A549 (cell line): ENCODE data around the gene PLTP. TPM values are rescaled to one million over a fixed set of nuclear protein-coding genes. Genes with fewer than 3 reads are reported as not detected.
A peak's percentile ranks its signal among the peaks of the same experiment; 100 is the strongest.

Experiments
- ATAC-seq, 2 experiments: fragments of 200-7000 bp in 1 of 2; fragments of >200 bp in 1 of 2; cut with Nextera tagmentation in 1 of 2; cut with Tn5 transposase in 1 of 2; 3 replicates each; pipeline versions ENCODE4 v1.8.0 to v1.9.1; 2018 to 2020; ENCODE audit warnings: mild to moderate bottlenecking in 1 of 2, moderate library complexity in 1 of 2
- CTCF ChIA-PET: fragments of 300-600 bp; sonication (Branson Sonifier 250); formaldehyde crosslinking; extraction: SDS; loops from one replicate; lab custom pipeline; 2021; ENCODE audit warnings: antibody characterized with exemption, inconsistent platforms; lab: Yijun Ruan, JAX
- POLR2A ChIA-PET: fragments of 350-600 bp; formaldehyde crosslinking; extraction: SDS; loops from one replicate; lab custom pipeline; 2021; ENCODE audit warnings: antibody characterized with exemption, inconsistent platforms; lab: Yijun Ruan, JAX
- DNase-seq, 2 experiments: peaks; one replicate each; pipeline versions ENCODE4 v3.0.0 to v3.0.0-alpha.2; 2011 to 2016; ENCODE audit warnings: low read depth in 1 of 2, low spot score in 1 of 2
- FAIRE-seq: peaks from 2 replicates; lab custom pipeline; 2011; peaks lifted over from hg19 to GRCh38; lab: Jason Lieb, UNC
- H3K27ac ChIP-seq, 2 experiments: fragments of >200 bp; sonication (Bioruptor Twin); formaldehyde crosslinking; 3 replicates each; pipeline ENCODE4 v1.5.1; 2016 to 2017
- H3K4me1 ChIP-seq: fragments of >200 bp; sonication (Bioruptor Twin); formaldehyde crosslinking; 3 replicates; pipeline ENCODE4 v1.6.1; 2016
- H3K4me2 ChIP-seq: fragments of >200 bp; sonication (Bioruptor Twin); formaldehyde crosslinking; 3 replicates; pipeline ENCODE4 v1.6.1; 2016
- H3K4me3 ChIP-seq: fragments of >200 bp; sonication (Bioruptor Twin); formaldehyde crosslinking; 3 replicates; pipeline ENCODE4 v1.5.1; 2016
- H3K9me3 ChIP-seq: fragments of >200 bp; sonication (Bioruptor Twin); formaldehyde crosslinking; 3 replicates; pipeline ENCODE4 v1.6.1; 2016
- CBX2 ChIP-seq: fragments of 200-600 bp; sonication (generic); IDR thresholded peaks from 2 replicates; pipeline ENCODE4 v1.6.1; 2016; ENCODE audit warnings: low read depth, mild to moderate bottlenecking, borderline replicate concordance
- CBX8 ChIP-seq: fragments of 200-600 bp; sonication (generic); IDR thresholded peaks from 2 replicates; pipeline ENCODE4 v1.6.1; 2016
- CHD4 ChIP-seq: fragments of 200-600 bp; sonication (generic); IDR thresholded peaks from 2 replicates; pipeline ENCODE4 v1.6.1; 2016; ENCODE audit warnings: antibody characterized with exemption, mild to moderate bottlenecking, borderline replicate concordance
- EHMT2 ChIP-seq: fragments of 200-600 bp; sonication (generic); IDR thresholded peaks from 2 replicates; pipeline ENCODE4 v1.6.1; 2016; ENCODE audit warnings: antibody characterized with exemption, low read depth, mild to moderate bottlenecking, moderate library complexity
- ESRRA ChIP-seq: fragments of 150-350 bp; IDR thresholded peaks from 2 replicates; pipeline ENCODE4 v1.6.1; 2014; ENCODE audit warnings: mild to moderate bottlenecking, low read length, borderline replicate concordance
- HDAC2 ChIP-seq: fragments of 200-600 bp; sonication (generic); IDR thresholded peaks from 2 replicates; pipeline ENCODE4 v1.6.1; 2016
- HEYL ChIP-seq: fragments of 250-450 bp; sonication (Bioruptor Pico); IDR thresholded peaks from 2 replicates; pipeline ENCODE4 v1.8.0; 2021; ENCODE audit warnings: mild to moderate bottlenecking, moderate library complexity
- HOXA7 ChIP-seq: fragments of 250-450 bp; sonication (Bioruptor Pico); IDR thresholded peaks from 2 replicates; pipeline ENCODE4 v1.5.0; 2020; ENCODE audit warnings: mild to moderate bottlenecking, moderate library complexity
- JUNB ChIP-seq: fragments of >200 bp; sonication (Bioruptor Twin); formaldehyde crosslinking; IDR thresholded peaks from 2 replicates; pipeline ENCODE4 v1.6.1; 2016
- KDM5A ChIP-seq: fragments of 200-600 bp; sonication (generic); IDR thresholded peaks from 2 replicates; pipeline ENCODE4 v1.6.1; 2016; ENCODE audit warnings: antibody characterized with exemption, mild to moderate bottlenecking
- MYC ChIP-seq: IDR thresholded peaks from 2 replicates; pipeline ENCODE4 v1.6.1; 2012; ENCODE audit warnings: mild to moderate bottlenecking, inconsistent platforms, low read length, improper control_type of control experiment, borderline replicate concordance
- NPAS2 ChIP-seq: fragments of 250-450 bp; sonication (Bioruptor Pico); IDR thresholded peaks from 2 replicates; pipeline ENCODE4 v1.8.0; 2022; ENCODE audit warnings: mild to moderate bottlenecking, moderate library complexity, borderline replicate concordance
- RARB ChIP-seq: fragments of 250-450 bp; sonication (Bioruptor Pico); IDR thresholded peaks from 2 replicates; pipeline ENCODE4 v1.8.0; 2021; ENCODE audit warnings: mild to moderate bottlenecking, moderate library complexity
- RCOR1 ChIP-seq: fragments of 150-350 bp; IDR thresholded peaks from 2 replicates; pipeline ENCODE4 v1.6.1; 2014; ENCODE audit warnings: antibody characterized with exemption, low read length, low read depth
- RFX5 ChIP-seq: fragments of 450-650 bp; IDR thresholded peaks from 2 replicates; pipeline ENCODE4 v1.7.1; 2014; ENCODE audit warnings: antibody characterized with exemption, mild to moderate bottlenecking, moderate library complexity
- RNF2 ChIP-seq: fragments of 200-600 bp; sonication (generic); IDR thresholded peaks from 2 replicates; pipeline ENCODE4 v1.6.1; 2016; ENCODE audit warnings: low read depth, mild to moderate bottlenecking, antibody characterized with exemption, moderate library complexity, borderline replicate concordance
- SMC3 ChIP-seq: fragments of >200 bp; sonication (Bioruptor Twin); formaldehyde crosslinking; IDR thresholded peaks from 3 replicates; pipeline ENCODE4 v1.6.1; 2018; ENCODE audit warnings: inconsistent platforms
- SREBF2 ChIP-seq: fragments of 450-650 bp; IDR thresholded peaks from 2 replicates; pipeline ENCODE4 v1.6.1; 2014; ENCODE audit warnings: mild to moderate bottlenecking, moderate library complexity
- ZC3H11A ChIP-seq: fragments of 450-650 bp; IDR thresholded peaks from 2 replicates; pipeline ENCODE4 v1.6.1; 2014; ENCODE audit warnings: antibody characterized with exemption, mild to moderate bottlenecking
- ZFP36 ChIP-seq: fragments of 450-650 bp; IDR thresholded peaks from 2 replicates; pipeline ENCODE4 v1.6.1; 2014; ENCODE audit warnings: borderline replicate concordance; ENCODE audit not compliant: partially characterized antibody
- ZNF302 ChIP-seq: fragments of 250-450 bp; sonication (Bioruptor Pico); IDR thresholded peaks from 2 replicates; pipeline ENCODE4 v1.9.0; 2021; ENCODE audit warnings: inconsistent platforms, mild to moderate bottlenecking, moderate library complexity
- ZSCAN20 ChIP-seq: fragments of 250-450 bp; sonication (Bioruptor Pico); IDR thresholded peaks from 2 replicates; pipeline ENCODE4 v1.8.0; 2022; ENCODE audit warnings: mild to moderate bottlenecking, moderate library complexity
- WGBS: methylation state at CpG from one replicate; pipeline ENCODE4 v1.1.6; 2017; ENCODE audit errors: missing lambda C conversion rate; 5-methylcytosine and 5-hydroxymethylcytosine counted together
- polyA plus RNA-seq, 4 experiments: library from polyadenylated mRNA; depleted of rRNA in 3 of 4; stranded (reverse); fragments of >200 nt; fragmentation: RNase III in 1 of 4; extraction: RNeasy Plus Mini Kit Qiagen cat#74134 plus additional on column Dnase treatment in 1 of 4; gene quantifications; 2 replicates in 3 of 4; 3 replicates in 1 of 4; pipeline ENCODE4 v1.2.3, GENCODE V29; 2011 to 2017
- TF ChIP-seq, protein P1 (sequence below): IDR thresholded peaks from 2 replicates; pipeline ENCODE4 v1.6.1; 2012; ENCODE audit warnings: low read depth, borderline replicate concordance
- TF ChIP-seq, protein P2 (sequence below): fragments of 250-450 bp; sonication (Bioruptor Pico); IDR thresholded peaks from 2 replicates; pipeline ENCODE4 v1.5.0; 2021; ENCODE audit warnings: mild to moderate bottlenecking, moderate library complexity, borderline replicate concordance
- TF ChIP-seq, protein P3 (sequence below): fragments of >200 bp; sonication (Bioruptor Twin); formaldehyde crosslinking; IDR thresholded peaks from 2 replicates; pipeline ENCODE4 v1.6.1; 2016
- TF ChIP-seq, protein P4 (sequence below): fragments of 450-650 bp; IDR thresholded peaks from 2 replicates; pipeline ENCODE4 v1.6.1; 2014; ENCODE audit warnings: antibody characterized with exemption
- TF ChIP-seq, protein P5 (sequence below): fragments of 150-350 bp; IDR thresholded peaks from 2 replicates; pipeline ENCODE4 v1.6.1; 2014; ENCODE audit warnings: low read depth, mild to moderate bottlenecking, low read length
- TF ChIP-seq, protein P6 (sequence below): fragments of >200 bp; sonication (Bioruptor Twin); formaldehyde crosslinking; IDR thresholded peaks from 3 replicates; pipeline ENCODE4 v1.6.1; 2016

The PLTP gene
- polyA plus RNA-seq, 2 of the 4 experiments (the other 2 are of a cell fraction): 1.6 to 2.7 TPM

DNA sequence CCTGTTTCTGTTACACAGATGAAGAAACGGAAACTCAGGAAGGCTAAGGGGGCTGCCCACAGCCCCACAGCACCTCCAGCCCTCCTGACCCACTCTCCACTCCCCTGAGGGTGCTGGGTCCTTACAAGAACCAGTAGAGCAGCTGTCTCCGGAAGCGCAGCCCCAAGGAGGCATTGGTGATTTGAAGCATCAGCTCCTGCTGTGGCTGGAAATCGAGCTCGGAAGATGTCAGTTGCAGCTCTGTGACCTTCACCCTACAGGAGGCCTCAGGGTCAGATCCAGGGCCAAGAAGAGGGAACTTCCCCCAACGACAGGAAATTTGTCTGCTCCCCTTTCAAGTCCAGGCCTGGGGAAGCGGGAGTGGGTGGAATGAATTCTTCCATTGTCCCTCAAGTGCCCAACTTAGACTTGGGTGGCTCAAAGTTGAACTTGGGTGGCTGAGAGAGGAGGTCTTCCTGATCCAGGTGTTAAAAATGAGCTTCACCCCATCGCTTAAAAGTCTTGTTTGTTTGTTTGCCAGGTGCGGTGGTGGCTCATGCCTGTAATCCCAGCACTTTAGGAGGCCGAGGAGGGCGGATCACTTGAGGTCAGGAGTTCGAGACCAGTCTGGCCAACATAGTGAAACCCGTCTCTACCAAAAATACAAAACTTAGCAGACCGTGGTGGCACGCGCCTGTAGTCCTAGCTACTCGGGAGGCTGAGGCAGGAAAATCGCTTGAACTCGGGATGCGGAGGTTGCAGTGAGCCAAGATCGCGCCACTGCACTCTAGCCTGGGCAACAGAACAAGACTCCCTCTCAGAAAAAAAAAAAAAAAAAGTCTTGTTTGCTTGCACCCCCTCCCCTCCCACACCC lies 1.9 kb downstream of the PLTP start:
- H3K4me3 ChIP-seq: peak overlapping the region; percentile 23; the same call in 1 of the 3 replicates
- ChIA-PET CTCF (interaction anchor here (0.6 to 1.6 kb wide), 4 partner anchors 14 to 1780 kb away, joined by 3 to 6 read pairs (median 4); no protein-coding TSS in a partner anchor), POLR2A (interaction anchor here (0.8 to 1.2 kb wide), 2 partner anchors 19 to 25 kb away, joined by 3 to 8 read pairs; partner anchors contain the start of genes CTSA and NEURL2)
- ATAC-seq (no peak), FAIRE-seq (no peak), DNase-seq (no peak)
- H3K4me2 ChIP-seq: peak overlapping the region; percentile 69
- no peaks in the 10 kb centered on the region for H3K9me3 ChIP-seq
- no peak for TF ChIP-seq RARB (CRISPR knock-in tag)
- TF ChIP-seq, protein P1, sequence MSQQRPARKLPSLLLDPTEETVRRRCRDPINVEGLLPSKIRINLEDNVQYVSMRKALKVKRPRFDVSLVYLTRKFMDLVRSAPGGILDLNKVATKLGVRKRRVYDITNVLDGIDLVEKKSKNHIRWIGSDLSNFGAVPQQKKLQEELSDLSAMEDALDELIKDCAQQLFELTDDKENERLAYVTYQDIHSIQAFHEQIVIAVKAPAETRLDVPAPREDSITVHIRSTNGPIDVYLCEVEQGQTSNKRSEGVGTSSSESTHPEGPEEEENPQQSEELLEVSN: no peak
- TF ChIP-seq CHD4: no peak
- TF ChIP-seq HEYL (CRISPR knock-in tag): no peak
- no peak for TF ChIP-seq ZFP36
- TF ChIP-seq HDAC2: no peak
- no peak for TF ChIP-seq ZNF302 (CRISPR knock-in tag)
- TF ChIP-seq, protein P2, sequence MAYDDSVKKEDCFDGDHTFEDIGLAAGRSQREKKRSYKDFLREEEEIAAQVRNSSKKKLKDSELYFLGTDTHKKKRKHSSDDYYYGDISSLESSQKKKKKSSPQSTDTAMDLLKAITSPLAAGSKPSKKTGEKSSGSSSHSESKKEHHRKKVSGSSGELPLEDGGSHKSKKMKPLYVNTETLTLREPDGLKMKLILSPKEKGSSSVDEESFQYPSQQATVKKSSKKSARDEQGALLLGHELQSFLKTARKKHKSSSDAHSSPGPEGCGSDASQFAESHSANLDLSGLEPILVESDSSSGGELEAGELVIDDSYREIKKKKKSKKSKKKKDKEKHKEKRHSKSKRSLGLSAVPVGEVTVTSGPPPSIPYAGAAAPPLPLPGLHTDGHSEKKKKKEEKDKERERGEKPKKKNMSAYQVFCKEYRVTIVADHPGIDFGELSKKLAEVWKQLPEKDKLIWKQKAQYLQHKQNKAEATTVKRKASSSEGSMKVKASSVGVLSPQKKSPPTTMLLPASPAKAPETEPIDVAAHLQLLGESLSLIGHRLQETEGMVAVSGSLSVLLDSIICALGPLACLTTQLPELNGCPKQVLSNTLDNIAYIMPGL (CRISPR knock-in tag): no peak
- TF ChIP-seq ESRRA: no peak
- no peak for TF ChIP-seq JUNB
- TF ChIP-seq ZSCAN20 (CRISPR knock-in tag): no peak
- TF ChIP-seq, protein P3, sequence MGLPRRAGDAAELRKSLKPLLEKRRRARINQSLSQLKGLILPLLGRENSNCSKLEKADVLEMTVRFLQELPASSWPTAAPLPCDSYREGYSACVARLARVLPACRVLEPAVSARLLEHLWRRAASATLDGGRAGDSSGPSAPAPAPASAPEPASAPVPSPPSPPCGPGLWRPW: no peak
- no peak for TF ChIP-seq KDM5A
- no peak for TF ChIP-seq CBX8
- no peak for TF ChIP-seq NPAS2 (CRISPR knock-in tag)
- no peak for TF ChIP-seq SMC3
- TF ChIP-seq, protein P4, sequence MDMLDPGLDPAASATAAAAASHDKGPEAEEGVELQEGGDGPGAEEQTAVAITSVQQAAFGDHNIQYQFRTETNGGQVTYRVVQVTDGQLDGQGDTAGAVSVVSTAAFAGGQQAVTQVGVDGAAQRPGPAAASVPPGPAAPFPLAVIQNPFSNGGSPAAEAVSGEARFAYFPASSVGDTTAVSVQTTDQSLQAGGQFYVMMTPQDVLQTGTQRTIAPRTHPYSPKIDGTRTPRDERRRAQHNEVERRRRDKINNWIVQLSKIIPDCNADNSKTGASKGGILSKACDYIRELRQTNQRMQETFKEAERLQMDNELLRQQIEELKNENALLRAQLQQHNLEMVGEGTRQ: no peak
- H3K4me1 ChIP-seq: peaks cover 24% of the 10 kb centered on the region
- peak overlapping the region; percentile 43 to 75; a peak in 5 of 6 replicates for H3K27ac ChIP-seq
- 84% methylated on average over 22 of the region's 22 CpGs for WGBS

DNA sequence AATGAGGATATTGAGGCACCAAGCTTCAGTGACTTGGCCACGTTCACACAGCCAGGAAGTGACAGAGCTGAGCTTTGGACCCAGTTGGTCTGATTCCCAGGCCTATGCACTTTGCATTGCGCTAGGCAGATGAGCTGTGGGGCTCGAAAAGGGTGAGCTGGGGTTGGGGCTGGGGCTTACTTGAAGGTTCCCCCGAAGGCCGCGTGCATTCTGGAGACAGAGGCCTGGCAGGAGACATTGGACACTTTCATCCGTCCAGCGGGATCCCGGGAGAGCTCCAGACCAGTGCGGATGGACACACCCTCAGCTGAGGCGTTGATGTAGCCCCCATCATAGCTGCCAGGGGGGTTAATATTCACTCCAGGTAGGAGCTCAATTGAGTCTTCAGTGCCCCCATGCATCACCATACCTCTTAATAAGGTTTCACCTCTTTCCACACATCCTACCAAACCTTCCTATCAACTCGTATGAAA lies 2.6 kb downstream of the PLTP start:
- Histone ChIP-seq H3K9me3 (no peaks in the 10 kb centered on the region), H3K4me3 (no peak overlapping the region), H3K27ac (no peak overlapping the region), H3K4me1 (peaks cover 26% of the 10 kb centered on the region), H3K4me2 (no peak overlapping the region)
- FAIRE-seq (no peak), DNase-seq (no peak), ATAC-seq (no peak)
- WGBS: 91% methylated on average over 12 of the region's 12 CpGs
- ChIA-PET CTCF (interaction anchor here (1.0 to 1.4 kb wide), 2 partner anchors 56 to 102 kb away, joined by 3 to 5 read pairs; no protein-coding TSS in a partner anchor), POLR2A (interaction anchor here (0.8 kb wide), 1 partner anchor 19 kb away, joined by 3 read pairs; the partner anchor contains the start of genes CTSA and NEURL2)
- TF ChIP-seq RARB (CRISPR knock-in tag) (no peak), RFX5 (no peak), HDAC2 (no peak), EHMT2 (no peak), ZC3H11A (no peak), HOXA7 (no peak), RCOR1 (no peak), MYC (no peak), HEYL (CRISPR knock-in tag) (no peak), SREBF2 (no peak), CHD4 (no peak), RNF2 (no peak), CBX2 (no peak)
- TF ChIP-seq, protein P5, sequence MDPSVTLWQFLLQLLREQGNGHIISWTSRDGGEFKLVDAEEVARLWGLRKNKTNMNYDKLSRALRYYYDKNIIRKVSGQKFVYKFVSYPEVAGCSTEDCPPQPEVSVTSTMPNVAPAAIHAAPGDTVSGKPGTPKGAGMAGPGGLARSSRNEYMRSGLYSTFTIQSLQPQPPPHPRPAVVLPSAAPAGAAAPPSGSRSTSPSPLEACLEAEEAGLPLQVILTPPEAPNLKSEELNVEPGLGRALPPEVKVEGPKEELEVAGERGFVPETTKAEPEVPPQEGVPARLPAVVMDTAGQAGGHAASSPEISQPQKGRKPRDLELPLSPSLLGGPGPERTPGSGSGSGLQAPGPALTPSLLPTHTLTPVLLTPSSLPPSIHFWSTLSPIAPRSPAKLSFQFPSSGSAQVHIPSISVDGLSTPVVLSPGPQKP: no peak
- TF ChIP-seq, protein P4: no peak
- TF ChIP-seq, protein P6, sequence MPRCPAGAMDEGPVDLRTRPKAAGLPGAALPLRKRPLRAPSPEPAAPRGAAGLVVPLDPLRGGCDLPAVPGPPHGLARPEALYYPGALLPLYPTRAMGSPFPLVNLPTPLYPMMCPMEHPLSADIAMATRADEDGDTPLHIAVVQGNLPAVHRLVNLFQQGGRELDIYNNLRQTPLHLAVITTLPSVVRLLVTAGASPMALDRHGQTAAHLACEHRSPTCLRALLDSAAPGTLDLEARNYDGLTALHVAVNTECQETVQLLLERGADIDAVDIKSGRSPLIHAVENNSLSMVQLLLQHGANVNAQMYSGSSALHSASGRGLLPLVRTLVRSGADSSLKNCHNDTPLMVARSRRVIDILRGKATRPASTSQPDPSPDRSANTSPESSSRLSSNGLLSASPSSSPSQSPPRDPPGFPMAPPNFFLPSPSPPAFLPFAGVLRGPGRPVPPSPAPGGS: no peak
